ENCODE measurements around the gene KCNH2.

KCNH2 gene

DNA sequence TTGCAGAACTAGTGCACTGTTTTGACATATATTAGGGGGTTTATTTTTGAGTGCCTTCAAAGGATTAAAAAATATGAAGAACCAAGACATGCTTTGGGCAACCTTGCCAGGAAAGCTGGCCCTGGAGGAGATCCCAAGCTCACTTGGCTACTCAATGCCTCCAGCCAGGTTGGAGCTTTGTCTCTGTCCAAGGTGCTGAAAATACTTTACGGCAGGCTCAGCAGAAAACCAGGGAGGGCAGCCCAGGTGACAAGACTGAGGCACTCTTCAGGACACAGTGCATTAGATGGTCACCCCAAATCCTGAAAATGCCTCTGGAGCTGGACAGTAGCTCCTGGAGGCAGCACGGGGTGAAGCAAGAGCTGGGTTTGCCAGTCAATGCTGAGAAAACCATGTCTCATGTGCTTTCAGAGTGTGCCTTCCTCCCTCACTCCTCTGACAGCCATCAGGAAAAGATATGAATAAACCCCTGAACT lies 5.8 kb upstream of the KCNH2 start:
- TF ChIP-seq ZNF133 (tag by site-specific recombination; IDR thresholded peaks at IDR 0.05) (no peak), SALL2 (tag by site-specific recombination; IDR thresholded peaks at IDR 0.05; ENCODE audit: borderline replicate concordance) (no peak)
- TF ChIP-seq, protein P1, sequence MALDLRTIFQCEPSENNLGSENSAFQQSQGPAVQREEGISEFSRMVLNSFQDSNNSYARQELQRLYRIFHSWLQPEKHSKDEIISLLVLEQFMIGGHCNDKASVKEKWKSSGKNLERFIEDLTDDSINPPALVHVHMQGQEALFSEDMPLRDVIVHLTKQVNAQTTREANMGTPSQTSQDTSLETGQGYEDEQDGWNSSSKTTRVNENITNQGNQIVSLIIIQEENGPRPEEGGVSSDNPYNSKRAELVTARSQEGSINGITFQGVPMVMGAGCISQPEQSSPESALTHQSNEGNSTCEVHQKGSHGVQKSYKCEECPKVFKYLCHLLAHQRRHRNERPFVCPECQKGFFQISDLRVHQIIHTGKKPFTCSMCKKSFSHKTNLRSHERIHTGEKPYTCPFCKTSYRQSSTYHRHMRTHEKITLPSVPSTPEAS (tag by site-specific recombination; IDR thresholded peaks at IDR 0.05): peak; percentile 56; the same call in 1 of the 2 replicates
- TF ChIP-seq, protein P2, sequence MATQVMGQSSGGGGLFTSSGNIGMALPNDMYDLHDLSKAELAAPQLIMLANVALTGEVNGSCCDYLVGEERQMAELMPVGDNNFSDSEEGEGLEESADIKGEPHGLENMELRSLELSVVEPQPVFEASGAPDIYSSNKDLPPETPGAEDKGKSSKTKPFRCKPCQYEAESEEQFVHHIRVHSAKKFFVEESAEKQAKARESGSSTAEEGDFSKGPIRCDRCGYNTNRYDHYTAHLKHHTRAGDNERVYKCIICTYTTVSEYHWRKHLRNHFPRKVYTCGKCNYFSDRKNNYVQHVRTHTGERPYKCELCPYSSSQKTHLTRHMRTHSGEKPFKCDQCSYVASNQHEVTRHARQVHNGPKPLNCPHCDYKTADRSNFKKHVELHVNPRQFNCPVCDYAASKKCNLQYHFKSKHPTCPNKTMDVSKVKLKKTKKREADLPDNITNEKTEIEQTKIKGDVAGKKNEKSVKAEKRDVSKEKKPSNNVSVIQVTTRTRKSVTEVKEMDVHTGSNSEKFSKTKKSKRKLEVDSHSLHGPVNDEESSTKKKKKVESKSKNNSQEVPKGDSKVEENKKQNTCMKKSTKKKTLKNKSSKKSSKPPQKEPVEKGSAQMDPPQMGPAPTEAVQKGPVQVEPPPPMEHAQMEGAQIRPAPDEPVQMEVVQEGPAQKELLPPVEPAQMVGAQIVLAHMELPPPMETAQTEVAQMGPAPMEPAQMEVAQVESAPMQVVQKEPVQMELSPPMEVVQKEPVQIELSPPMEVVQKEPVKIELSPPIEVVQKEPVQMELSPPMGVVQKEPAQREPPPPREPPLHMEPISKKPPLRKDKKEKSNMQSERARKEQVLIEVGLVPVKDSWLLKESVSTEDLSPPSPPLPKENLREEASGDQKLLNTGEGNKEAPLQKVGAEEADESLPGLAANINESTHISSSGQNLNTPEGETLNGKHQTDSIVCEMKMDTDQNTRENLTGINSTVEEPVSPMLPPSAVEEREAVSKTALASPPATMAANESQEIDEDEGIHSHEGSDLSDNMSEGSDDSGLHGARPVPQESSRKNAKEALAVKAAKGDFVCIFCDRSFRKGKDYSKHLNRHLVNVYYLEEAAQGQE (tag by site-specific recombination; IDR thresholded peaks at IDR 0.05): peak; percentile 98
- Histone ChIP-seq H3K4me3 (ENCODE audit: low read depth, low read length) (no peak overlapping the region), H3K4me1 (ENCODE audit: control insufficient read depth, insufficient read depth, low read length) (no peaks in the 10 kb centered on the region), H3K9me3 (ENCODE audit: control insufficient read depth, insufficient read depth, low read depth, low read length) (no peaks in the 10 kb centered on the region), H3K36me3 (ENCODE audit: control insufficient read depth in 2 of 2, insufficient read depth in 1 of 2, low read length in 2 of 2) (no peaks in the 10 kb centered on the region), H3K27ac (ENCODE audit: extremely low read depth, low read depth, low read length) (no peak overlapping the region)
- CTCF ChIA-PET: interaction anchor here (0.6 to 6.2 kb wide), 12 partner anchors 9 to 618 kb away, joined by 3 to 124 read pairs (median 6); no protein-coding TSS in a partner anchor
- POLR2A ChIA-PET: no interaction called here

DNA sequence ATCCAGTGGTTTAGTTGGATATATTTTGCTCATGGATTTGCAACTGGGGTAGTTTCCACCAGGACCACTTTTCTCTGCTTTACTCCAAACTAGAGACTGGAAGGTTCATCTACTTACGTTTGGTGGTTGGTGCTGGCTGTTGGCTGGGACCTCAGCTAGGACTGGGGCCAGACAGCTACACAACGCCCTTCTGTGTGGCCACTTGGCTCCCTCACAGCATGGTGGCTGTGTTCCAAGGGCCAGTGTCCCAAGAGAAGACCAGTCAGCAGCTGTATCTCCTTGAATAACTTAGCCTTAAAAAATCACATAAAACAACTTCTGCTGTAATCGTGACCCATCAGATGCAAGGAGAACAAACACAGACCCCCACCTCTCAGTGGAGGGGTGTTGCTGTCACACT lies 4.2 kb upstream of the KCNH2 start:
- H3K36me3 ChIP-seq (ENCODE audit: control insufficient read depth in 2 of 2, insufficient read depth in 1 of 2, low read length in 2 of 2): no peaks in the 10 kb centered on the region
- no peak overlapping the region for H3K4me3 ChIP-seq (ENCODE audit: low read depth, low read length)
- ChIA-PET CTCF (interaction anchor here (1.4 to 6.2 kb wide), 2 partner anchors 17 to 36 kb away, joined by 3 to 124 read pairs; no protein-coding TSS in a partner anchor), POLR2A (no interaction called here)
- no peaks in the 10 kb centered on the region for H3K4me1 ChIP-seq (ENCODE audit: control insufficient read depth, insufficient read depth, low read length)
- TF ChIP-seq ZBTB48 (tag by site-specific recombination; IDR thresholded peaks at IDR 0.05) (no peak), ZNF366 (tag by site-specific recombination; conservative IDR thresholded peaks at IDR 0.05) (no peak), WT1 (tag by site-specific recombination; IDR thresholded peaks at IDR 0.05) (no peak), ZNF211 (tag by site-specific recombination; IDR thresholded peaks at IDR 0.05; ENCODE audit: low read depth) (no peak), ZBTB7A (tag by site-specific recombination; IDR thresholded peaks at IDR 0.05; ENCODE audit: low read depth) (no peak), ZNF571 (tag by site-specific recombination; IDR thresholded peaks at IDR 0.05) (no peak), ZNF16 (tag by site-specific recombination; IDR thresholded peaks at IDR 0.05; ENCODE audit: low read depth) (no peak), ZFP37 (tag by site-specific recombination; IDR thresholded peaks at IDR 0.05) (no peak), ZNF175 (tag by site-specific recombination; IDR thresholded peaks at IDR 0.05) (no peak), ZNF341 (tag by site-specific recombination; IDR thresholded peaks at IDR 0.05; ENCODE audit: low read depth) (no peak)
- TF ChIP-seq, protein P3, sequence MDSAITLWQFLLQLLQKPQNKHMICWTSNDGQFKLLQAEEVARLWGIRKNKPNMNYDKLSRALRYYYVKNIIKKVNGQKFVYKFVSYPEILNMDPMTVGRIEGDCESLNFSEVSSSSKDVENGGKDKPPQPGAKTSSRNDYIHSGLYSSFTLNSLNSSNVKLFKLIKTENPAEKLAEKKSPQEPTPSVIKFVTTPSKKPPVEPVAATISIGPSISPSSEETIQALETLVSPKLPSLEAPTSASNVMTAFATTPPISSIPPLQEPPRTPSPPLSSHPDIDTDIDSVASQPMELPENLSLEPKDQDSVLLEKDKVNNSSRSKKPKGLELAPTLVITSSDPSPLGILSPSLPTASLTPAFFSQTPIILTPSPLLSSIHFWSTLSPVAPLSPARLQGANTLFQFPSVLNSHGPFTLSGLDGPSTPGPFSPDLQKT (IDR thresholded peaks at IDR 0.05; ENCODE audit: borderline replicate concordance, low read depth, low read length): no peak
- TF ChIP-seq, protein P4, sequence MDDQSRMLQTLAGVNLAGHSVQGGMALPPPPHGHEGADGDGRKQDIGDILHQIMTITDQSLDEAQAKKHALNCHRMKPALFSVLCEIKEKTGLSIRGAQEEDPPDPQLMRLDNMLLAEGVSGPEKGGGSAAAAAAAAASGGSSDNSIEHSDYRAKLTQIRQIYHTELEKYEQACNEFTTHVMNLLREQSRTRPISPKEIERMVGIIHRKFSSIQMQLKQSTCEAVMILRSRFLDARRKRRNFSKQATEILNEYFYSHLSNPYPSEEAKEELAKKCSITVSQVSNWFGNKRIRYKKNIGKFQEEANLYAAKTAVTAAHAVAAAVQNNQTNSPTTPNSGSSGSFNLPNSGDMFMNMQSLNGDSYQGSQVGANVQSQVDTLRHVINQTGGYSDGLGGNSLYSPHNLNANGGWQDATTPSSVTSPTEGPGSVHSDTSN (CRISPR knock-in tag; IDR thresholded peaks at IDR 0.05): no peak
- TF ChIP-seq, protein P5, sequence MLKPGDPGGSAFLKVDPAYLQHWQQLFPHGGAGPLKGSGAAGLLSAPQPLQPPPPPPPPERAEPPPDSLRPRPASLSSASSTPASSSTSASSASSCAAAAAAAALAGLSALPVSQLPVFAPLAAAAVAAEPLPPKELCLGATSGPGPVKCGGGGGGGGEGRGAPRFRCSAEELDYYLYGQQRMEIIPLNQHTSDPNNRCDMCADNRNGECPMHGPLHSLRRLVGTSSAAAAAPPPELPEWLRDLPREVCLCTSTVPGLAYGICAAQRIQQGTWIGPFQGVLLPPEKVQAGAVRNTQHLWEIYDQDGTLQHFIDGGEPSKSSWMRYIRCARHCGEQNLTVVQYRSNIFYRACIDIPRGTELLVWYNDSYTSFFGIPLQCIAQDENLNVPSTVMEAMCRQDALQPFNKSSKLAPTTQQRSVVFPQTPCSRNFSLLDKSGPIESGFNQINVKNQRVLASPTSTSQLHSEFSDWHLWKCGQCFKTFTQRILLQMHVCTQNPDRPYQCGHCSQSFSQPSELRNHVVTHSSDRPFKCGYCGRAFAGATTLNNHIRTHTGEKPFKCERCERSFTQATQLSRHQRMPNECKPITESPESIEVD (tag by site-specific recombination; IDR thresholded peaks at IDR 0.05): no peak
- TF ChIP-seq, protein P6, sequence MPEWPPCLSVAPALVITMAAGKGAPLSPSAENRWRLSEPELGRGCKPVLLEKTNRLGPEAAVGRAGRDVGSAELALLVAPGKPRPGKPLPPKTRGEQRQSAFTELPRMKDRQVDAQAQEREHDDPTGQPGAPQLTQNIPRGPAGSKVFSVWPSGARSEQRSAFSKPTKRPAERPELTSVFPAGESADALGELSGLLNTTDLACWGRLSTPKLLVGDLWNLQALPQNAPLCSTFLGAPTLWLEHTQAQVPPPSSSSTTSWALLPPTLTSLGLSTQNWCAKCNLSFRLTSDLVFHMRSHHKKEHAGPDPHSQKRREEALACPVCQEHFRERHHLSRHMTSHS (tag by site-specific recombination; IDR thresholded peaks at IDR 0.05): no peak
- H3K9me3 ChIP-seq (ENCODE audit: control insufficient read depth, insufficient read depth, low read depth, low read length): no peaks in the 10 kb centered on the region
- no peak overlapping the region for H3K27ac ChIP-seq (ENCODE audit: extremely low read depth, low read depth, low read length)

Measured in HEK293 (cell line).